ENCODE results near the gene SH3RF3.

Gene SH3RF3

GRCh38 chr2:109467701-109468100 lies 338.7 kb downstream of the SH3RF3 start:
- H3K27ac ChIP-seq (ENCODE audit: poor library complexity, severe bottlenecking): peak overlapping the region; percentile 41
- no peaks in the 10 kb centered on the region for H3K36me3 ChIP-seq (ENCODE audit: low read depth)
- H3K9me3 ChIP-seq (ENCODE audit: severe bottlenecking): no peaks in the 10 kb centered on the region
- H3K27me3 ChIP-seq (ENCODE audit: insufficient read depth, poor library complexity, severe bottlenecking): no peaks in the 10 kb centered on the region
- no peak for TF ChIP-seq CTCF (IDR thresholded peaks at IDR 0.05; ENCODE audit: poor library complexity, severe bottlenecking)
- DNase-seq (ENCODE audit: low spot score) (peak; percentile 39), ATAC-seq (ENCODE audit: low read depth) (no peak)
- H3K4me3 ChIP-seq (ENCODE audit: severe bottlenecking): no peak overlapping the region
- H3K4me1 ChIP-seq (ENCODE audit: insufficient read depth, poor library complexity, severe bottlenecking): peaks cover 21% of the 10 kb centered on the region

GRCh38 chr2:109468893-109469292 lies 339.9 kb downstream of the SH3RF3 start:
- no peaks in the 10 kb centered on the region for H3K9me3 ChIP-seq (ENCODE audit: severe bottlenecking)
- ATAC-seq (ENCODE audit: low read depth): no peak
- no peak for TF ChIP-seq CTCF (IDR thresholded peaks at IDR 0.05; ENCODE audit: poor library complexity, severe bottlenecking)

GRCh38 chr2:109471658-109472057 lies 342.7 kb downstream of the SH3RF3 start:
- Histone ChIP-seq H3K36me3 (ENCODE audit: low read depth) (no peaks in the 10 kb centered on the region), H3K4me3 (ENCODE audit: severe bottlenecking) (no peak overlapping the region), H3K9me3 (ENCODE audit: severe bottlenecking) (no peaks in the 10 kb centered on the region), H3K27ac (ENCODE audit: poor library complexity, severe bottlenecking) (no peak overlapping the region), H3K4me1 (ENCODE audit: insufficient read depth, poor library complexity, severe bottlenecking) (peaks cover 21% of the 10 kb centered on the region), H3K27me3 (ENCODE audit: insufficient read depth, poor library complexity, severe bottlenecking) (no peaks in the 10 kb centered on the region)
- no peak for TF ChIP-seq CTCF (IDR thresholded peaks at IDR 0.05; ENCODE audit: poor library complexity, severe bottlenecking)
- ATAC-seq (ENCODE audit: low read depth): no peak
- DNase-seq (ENCODE audit: low spot score): no peak

More at GRCh38 chr2:109468893-109469292, 339.9 kb downstream of the SH3RF3 start:
- Histone ChIP-seq H3K4me1 (ENCODE audit: insufficient read depth, poor library complexity, severe bottlenecking) (peaks cover 21% of the 10 kb centered on the region), H3K36me3 (ENCODE audit: low read depth) (no peaks in the 10 kb centered on the region), H3K27ac (ENCODE audit: poor library complexity, severe bottlenecking) (no peak overlapping the region), H3K4me3 (ENCODE audit: severe bottlenecking) (no peak overlapping the region), H3K27me3 (ENCODE audit: insufficient read depth, poor library complexity, severe bottlenecking) (no peaks in the 10 kb centered on the region)
- no peak for DNase-seq (ENCODE audit: low spot score)

- H3K27me3 ChIP-seq (ENCODE audit: insufficient read depth, poor library complexity, severe bottlenecking): no peaks in the 10 kb centered on the region
- no peaks in the 10 kb centered on the region for H3K9me3 ChIP-seq (ENCODE audit: severe bottlenecking)
- no peak for TF ChIP-seq CTCF (IDR thresholded peaks at IDR 0.05; ENCODE audit: poor library complexity, severe bottlenecking)
- H3K4me1 ChIP-seq (ENCODE audit: insufficient read depth, poor library complexity, severe bottlenecking): peaks cover 13% of the 10 kb centered on the region
- H3K36me3 ChIP-seq (ENCODE audit: low read depth): no peaks in the 10 kb centered on the region
- ATAC-seq (ENCODE audit: low read depth): no peak
- no peak overlapping the region for H3K27ac ChIP-seq (ENCODE audit: poor library complexity, severe bottlenecking)
- no peak for DNase-seq (ENCODE audit: low spot score)
- no peak overlapping the region for H3K4me3 ChIP-seq (ENCODE audit: severe bottlenecking)
Measured at GRCh38 chr2:109472331-109472959, 343.4 kb downstream of the SH3RF3 start.

- Histone ChIP-seq H3K9me3 (ENCODE audit: severe bottlenecking) (no peaks in the 10 kb centered on the region), H3K27ac (ENCODE audit: poor library complexity, severe bottlenecking) (no peak overlapping the region), H3K4me3 (ENCODE audit: severe bottlenecking) (no peak overlapping the region), H3K27me3 (ENCODE audit: insufficient read depth, poor library complexity, severe bottlenecking) (no peaks in the 10 kb centered on the region), H3K36me3 (ENCODE audit: low read depth) (no peaks in the 10 kb centered on the region), H3K4me1 (ENCODE audit: insufficient read depth, poor library complexity, severe bottlenecking) (peaks cover 13% of the 10 kb centered on the region)
- ATAC-seq (ENCODE audit: low read depth): no peak
- no peak for DNase-seq (ENCODE audit: low spot score)
- no peak for TF ChIP-seq CTCF (IDR thresholded peaks at IDR 0.05; ENCODE audit: poor library complexity, severe bottlenecking)
Measured at GRCh38 chr2:109472974-109473373, 344.0 kb downstream of the SH3RF3 start.

Measured in RWPE2 (cell line).